Adrenal gland (tissue), 12 donors: Measurements from ENCODE around the gene SOX9. TPM values are rescaled to one million over a fixed set of nuclear protein-coding genes. Genes with fewer than 3 reads are reported as not detected.

Experiments used
- DNase-seq, 7 donors: peaks; one replicate each; pipeline ENCODE4 v3.0.0-alpha.2; 2019 to 2020
- H3K27ac ChIP-seq, 5 donors: fragments of 200-600 bp; sonication (generic) in 4 of 5; 1 replicate in 3 of 5; 2 replicates in 2 of 5; pipeline versions ENCODE4 v1.5.1 to v1.8.0; 2016 to 2020; ENCODE audit warnings: mild to moderate bottlenecking in 1 of 5
- H3K27me3 ChIP-seq: fragments of 200-600 bp; 2 replicates; pipeline ENCODE4 v1.8.0; 2021
- H3K36me3 ChIP-seq, 2 donors: fragments of 200-600 bp; replicated peaks in 1 of 2; 1 replicate in 1 of 2; 2 replicates in 1 of 2; pipeline versions ENCODE4 v1.5.1 to v1.8.0; 2018 to 2022
- H3K4me1 ChIP-seq, 2 donors: fragments of 200-600 bp; replicated peaks in 1 of 2; 1 replicate in 1 of 2; 2 replicates in 1 of 2; pipeline versions ENCODE4 v1.5.1 to v1.8.0; 2018 to 2021
- H3K4me3 ChIP-seq, 4 donors: fragments of 200-600 bp; sonication (generic) in 3 of 4; one replicate each; pipeline ENCODE4 v1.5.1; 2016 to 2018
- H3K9me3 ChIP-seq, 3 donors: fragments of 200-600 bp; sonication (generic) in 1 of 3; replicated peaks in 1 of 3; 1 replicate in 2 of 3; 2 replicates in 1 of 3; pipeline versions ENCODE4 v1.5.1 to v1.8.0; 2016 to 2021
- CTCF ChIP-seq, 6 experiments: fragments of 450-650 bp in 4 of 6; fragments of 200-600 bp in 2 of 6; sonication (generic) in 1 of 6; IDR thresholded peaks; 1 replicate in 5 of 6; 2 replicates in 1 of 6; pipeline versions ENCODE4 v1.5.1 to v1.8.0; 2016 to 2021; ENCODE audit warnings: antibody characterized with exemption in 6 of 6, mild to moderate bottlenecking in 2 of 6, moderate library complexity in 1 of 6
- POLR2A ChIP-seq, 2 donors: fragments of 450-650 bp; IDR thresholded peaks; one replicate each; pipeline ENCODE4 v1.6.1; 2017; ENCODE audit warnings: antibody characterized with exemption in 2 of 2, mild to moderate bottlenecking in 2 of 2, moderate library complexity in 1 of 2
- WGBS, 4 donors: extraction: QIAGEN DNeasy Blood & Tissue Kit in 2 of 4; methylation state at CpG; one replicate each; pipeline versions ENCODE4 v1.1.5 to v1.1.7; 2013 to 2017; 5-methylcytosine and 5-hydroxymethylcytosine counted together
- intact Hi-C, 2 donors: fragments of 100-400 bp; cut with DNase I; formaldehyde crosslinking; loops; one replicate each; pipeline versions ENCODE4 v1.14.1 to v1.15.0; 2022 to 2023
- polyA plus RNA-seq, 3 donors: library from polyadenylated mRNA; stranded (reverse); fragments of 200-250 nt in 2 of 3; fragments of 350-450 nt in 1 of 3; fragmentation: Illumina TruSeq in 1 of 3; extraction: RNeasy Lipid Tissue Mini Kit (QIAGEN cat#74804) in 1 of 3; gene quantifications; one replicate each; pipeline ENCODE4 v1.2.3, GENCODE V29; 2013 to 2014
- total RNA-seq, 9 donors: library from RNA; depleted of rRNA in 4 of 9; stranded (reverse); fragments of >200 nt in 4 of 9; fragments of 120-200 nt in 1 of 9; fragmentation: NEBNext Ultra II Directional in 1 of 9; extraction: Animal tissue kit (Norgen Biotek cat#: 25700) in 1 of 9; gene quantifications; one replicate each; pipeline versions ENCODE4 v1.1.0 to v1.2.4, GENCODE V29; 2013 to 2023
- donor health status: healthy with polysubstance abuse.
- donor health status: Bipolar disorder and iron deficiency.
- donor health status: DM: yes; HTN: yes; CAD: no.
- donor health status: DM: no; HTN: no; CAD: no.
- donor health status: DM: no; HTN: no; CAD: no.
- donor health status: DM: yes; HTN: yes; CAD: no.

The SOX9 gene
- total and polyA plus RNA-seq, 12 donors: 0.22 to 8.9 (median 4.5) TPM

DNA sequence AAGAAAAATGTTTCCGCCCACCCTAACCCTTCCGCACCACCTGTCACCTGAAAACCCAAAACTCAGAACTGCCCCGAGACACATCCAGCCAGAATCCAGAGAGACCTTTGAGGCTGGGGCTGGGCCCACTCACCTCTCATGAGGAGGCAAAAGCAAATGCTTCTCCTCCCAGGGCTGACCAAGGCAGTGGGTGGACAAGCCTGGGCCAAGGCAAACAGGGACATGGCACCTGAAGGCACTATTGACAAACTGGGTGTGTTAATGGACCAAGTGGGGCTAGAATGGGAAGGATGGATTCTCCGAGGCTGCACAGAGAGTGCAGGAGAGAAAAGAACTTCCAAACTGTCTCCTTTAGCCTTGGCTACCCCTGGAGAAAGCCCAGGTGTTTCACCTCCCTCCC is 54.4 kb downstream of the SOX9 start:
- H3K9me3 ChIP-seq: no peaks in the 10 kb centered on the region
- peaks cover 0 to 4% of the 10 kb centered on the region in 2 donors for H3K4me1 ChIP-seq
- no peaks in the 10 kb centered on the region for H3K36me3 ChIP-seq
- no peaks in the 10 kb centered on the region for H3K27me3 ChIP-seq
- intact Hi-C loops: no loop called here
- no peak for TF ChIP-seq CTCF (IDR thresholded peaks at IDR 0.05)
- no peak for TF ChIP-seq POLR2A (IDR thresholded peaks at IDR 0.05)
- no peak for DNase-seq
- WGBS, 4 donors: 85 to 100% (median 95%) methylated on average over 4 of the region's 4 CpGs
- no peak overlapping the region for H3K27ac ChIP-seq
- no peak overlapping the region for H3K4me3 ChIP-seq
